ENCODE data around the gene LOC128125822.

Gene LOC128125822

DNA sequence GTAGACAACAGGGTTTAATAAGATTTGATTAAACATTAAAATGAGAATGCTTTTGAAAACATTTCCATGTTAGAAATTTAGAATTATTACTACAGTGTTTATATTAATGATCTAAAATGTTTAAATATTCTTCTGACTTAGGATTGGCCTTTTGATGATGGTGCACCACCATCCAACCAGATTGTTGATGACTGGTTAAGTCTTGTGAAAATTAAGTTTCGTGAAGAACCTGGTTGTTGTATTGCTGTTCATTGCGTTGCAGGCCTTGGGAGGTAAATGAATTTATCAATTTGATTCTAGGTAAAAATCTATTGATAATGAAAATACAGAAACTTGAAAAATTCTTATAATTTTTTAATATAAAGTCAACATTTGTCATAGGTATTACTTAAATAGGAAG lies 6.5 kb downstream of the LOC128125822 start:
- FAIRE-seq (no peak), DNase-seq (no peak)
- intact Hi-C loops (cut with DNase I): no loop called here
- no peaks in the 10 kb centered on the region for H3K9me3 ChIP-seq (ENCODE audit: control insufficient read depth in 2 of 3, insufficient read depth in 1 of 3, low read length in 3 of 3)
- H3K36me3 ChIP-seq (ENCODE audit: control insufficient read depth in 2 of 3, insufficient read depth in 3 of 3, low read length in 3 of 3): peaks cover 5 to 34% (median 11%) of the 10 kb centered on the region in 3 donors
- H3K4me3 ChIP-seq (ENCODE audit: low read length in 3 of 3): no peak overlapping the region
- H3K27me3 ChIP-seq (ENCODE audit: control insufficient read depth, insufficient read depth, low read length): no peaks in the 10 kb centered on the region
- no peak overlapping the region for H3K9ac ChIP-seq (ENCODE audit: low read length in 3 of 3)
- no peak overlapping the region for H3K27ac ChIP-seq (ENCODE audit: low read depth in 2 of 2, low read length in 2 of 2)
- no peaks in the 10 kb centered on the region for H3K4me1 ChIP-seq (ENCODE audit: control insufficient read depth in 2 of 3, insufficient read depth in 2 of 3, low read depth in 1 of 3, low read length in 3 of 3)
- TF ChIP-seq, protein P1, sequence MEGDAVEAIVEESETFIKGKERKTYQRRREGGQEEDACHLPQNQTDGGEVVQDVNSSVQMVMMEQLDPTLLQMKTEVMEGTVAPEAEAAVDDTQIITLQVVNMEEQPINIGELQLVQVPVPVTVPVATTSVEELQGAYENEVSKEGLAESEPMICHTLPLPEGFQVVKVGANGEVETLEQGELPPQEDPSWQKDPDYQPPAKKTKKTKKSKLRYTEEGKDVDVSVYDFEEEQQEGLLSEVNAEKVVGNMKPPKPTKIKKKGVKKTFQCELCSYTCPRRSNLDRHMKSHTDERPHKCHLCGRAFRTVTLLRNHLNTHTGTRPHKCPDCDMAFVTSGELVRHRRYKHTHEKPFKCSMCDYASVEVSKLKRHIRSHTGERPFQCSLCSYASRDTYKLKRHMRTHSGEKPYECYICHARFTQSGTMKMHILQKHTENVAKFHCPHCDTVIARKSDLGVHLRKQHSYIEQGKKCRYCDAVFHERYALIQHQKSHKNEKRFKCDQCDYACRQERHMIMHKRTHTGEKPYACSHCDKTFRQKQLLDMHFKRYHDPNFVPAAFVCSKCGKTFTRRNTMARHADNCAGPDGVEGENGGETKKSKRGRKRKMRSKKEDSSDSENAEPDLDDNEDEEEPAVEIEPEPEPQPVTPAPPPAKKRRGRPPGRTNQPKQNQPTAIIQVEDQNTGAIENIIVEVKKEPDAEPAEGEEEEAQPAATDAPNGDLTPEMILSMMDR (IDR thresholded peaks at IDR 0.05; ENCODE audit: borderline replicate concordance, extremely low read depth, insufficient read depth): no peak

- intact Hi-C loops (cut with DNase I): no loop called here
Observed at GRCh38 chr6:63579937-63580703, 7.8 kb downstream of the LOC128125822 start.

DNA sequence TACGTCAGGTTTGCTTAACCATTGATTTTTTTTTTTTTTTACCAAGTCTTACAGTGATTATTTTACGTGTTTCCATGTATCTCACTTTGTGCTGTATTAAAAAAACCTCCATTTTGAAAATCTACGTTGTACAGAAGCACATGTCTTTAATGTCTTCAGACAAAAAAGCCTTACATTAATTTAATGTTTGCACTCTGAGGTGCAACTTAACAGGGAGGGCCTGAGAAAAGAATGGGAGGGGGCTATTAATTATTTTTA lies 8.4 kb downstream of the LOC128125822 start:
- Histone ChIP-seq H3K27me3 (ENCODE audit: control insufficient read depth, insufficient read depth, low read length) (no peaks in the 10 kb centered on the region), H3K9ac (ENCODE audit: low read length in 3 of 3) (no peak overlapping the region), H3K4me3 (ENCODE audit: low read length in 3 of 3) (no peak overlapping the region), H3K4me1 (ENCODE audit: control insufficient read depth in 2 of 3, insufficient read depth in 2 of 3, low read depth in 1 of 3, low read length in 3 of 3) (no peaks in the 10 kb centered on the region), H3K36me3 (ENCODE audit: control insufficient read depth in 2 of 3, insufficient read depth in 3 of 3, low read length in 3 of 3) (peaks cover 5 to 34% (median 11%) of the 10 kb centered on the region in 3 donors), H3K9me3 (ENCODE audit: control insufficient read depth in 2 of 3, insufficient read depth in 1 of 3, low read length in 3 of 3) (no peaks in the 10 kb centered on the region), H3K27ac (ENCODE audit: low read depth in 2 of 2, low read length in 2 of 2) (no peak overlapping the region)
- FAIRE-seq: no peak
- intact Hi-C loops (cut with DNase I): no loop called here
- no peak for DNase-seq
- TF ChIP-seq, protein P1 (IDR thresholded peaks at IDR 0.05; ENCODE audit: borderline replicate concordance, extremely low read depth, insufficient read depth): no peak

More at GRCh38 chr6:63579937-63580703, 7.8 kb downstream of the LOC128125822 start:
- Histone ChIP-seq H3K4me3 (ENCODE audit: low read length in 3 of 3) (no peak overlapping the region), H3K9ac (ENCODE audit: low read length in 3 of 3) (no peak overlapping the region), H3K36me3 (ENCODE audit: control insufficient read depth in 2 of 3, insufficient read depth in 3 of 3, low read length in 3 of 3) (peaks cover 5 to 34% (median 11%) of the 10 kb centered on the region in 3 donors), H3K4me1 (ENCODE audit: control insufficient read depth in 2 of 3, insufficient read depth in 2 of 3, low read depth in 1 of 3, low read length in 3 of 3) (no peaks in the 10 kb centered on the region), H3K27ac (ENCODE audit: low read depth in 2 of 2, low read length in 2 of 2) (no peak overlapping the region), H3K9me3 (ENCODE audit: control insufficient read depth in 2 of 3, insufficient read depth in 1 of 3, low read length in 3 of 3) (no peaks in the 10 kb centered on the region), H3K27me3 (ENCODE audit: control insufficient read depth, insufficient read depth, low read length) (no peaks in the 10 kb centered on the region)
- TF ChIP-seq, protein P1 (IDR thresholded peaks at IDR 0.05; ENCODE audit: borderline replicate concordance, extremely low read depth, insufficient read depth): no peak
- FAIRE-seq (no peak), DNase-seq (no peak)
